H9 (cell line): ENCODE data around the gene PRTFDC1. TPM values are rescaled to one million over a fixed set of nuclear protein-coding genes. Genes with fewer than 3 reads are reported as not detected.

Experiments
- DNase-seq: peaks from one replicate; pipeline ENCODE4 v3.0.0-alpha.2; 2017
- H2AFZ ChIP-seq: one replicate; pipeline ENCODE4 v1.6.1; 2013; ENCODE audit warnings: mild to moderate bottlenecking, low read length, control low read depth, moderate library complexity
- H2AK5ac ChIP-seq: 2 replicates; pipeline ENCODE4 v1.6.1; 2013; ENCODE audit warnings: low read length, control low read depth, mixed read lengths; ENCODE audit not compliant: insufficient read length
- H2BK120ac ChIP-seq: one replicate; pipeline ENCODE4 v1.6.1; 2013; ENCODE audit warnings: low read depth, mild to moderate bottlenecking, low read length, control low read depth, inconsistent platforms; ENCODE audit not compliant: poor library complexity, severe bottlenecking
- H2BK12ac ChIP-seq: 2 replicates; pipeline ENCODE4 v1.6.1; 2013; ENCODE audit warnings: low read length, control low read depth, mixed read lengths, low read depth; ENCODE audit not compliant: insufficient read length
- H2BK15ac ChIP-seq: 2 replicates; pipeline ENCODE4 v1.6.1; 2013; ENCODE audit warnings: low read depth, low read length, control low read depth
- H2BK20ac ChIP-seq: one replicate; pipeline ENCODE4 v1.6.1; 2013; ENCODE audit warnings: low read depth, mild to moderate bottlenecking, low read length, control low read depth, inconsistent platforms; ENCODE audit not compliant: poor library complexity, severe bottlenecking
- H2BK5ac ChIP-seq: 2 replicates; pipeline ENCODE4 v1.6.1; 2013; ENCODE audit warnings: low read length, control low read depth, mixed read lengths; ENCODE audit not compliant: insufficient read length
- H3K14ac ChIP-seq: 2 replicates; pipeline ENCODE4 v1.6.1; 2013; ENCODE audit warnings: low read length, control low read depth; ENCODE audit not compliant: insufficient read depth
- H3K18ac ChIP-seq: 2 replicates; pipeline ENCODE4 v1.6.1; 2013; ENCODE audit warnings: low read depth, mild to moderate bottlenecking, mixed read lengths, low read length, control low read depth; ENCODE audit not compliant: insufficient read length
- H3K23ac ChIP-seq: 2 replicates; pipeline ENCODE4 v1.6.1; 2013; ENCODE audit warnings: low read length, control low read depth, mixed read lengths, low read depth; ENCODE audit not compliant: insufficient read length
- H3K23me2 ChIP-seq: 2 replicates; pipeline ENCODE4 v1.6.1; 2013; ENCODE audit warnings: low read depth, mild to moderate bottlenecking, mixed read lengths, low read length, control low read depth; ENCODE audit not compliant: insufficient read length, poor library complexity, severe bottlenecking
- H3K27ac ChIP-seq: 2 replicates; pipeline ENCODE4 v1.5.1; 2013; ENCODE audit warnings: low read length, control low read depth, mixed read lengths, low read depth; ENCODE audit not compliant: insufficient read length
- H3K27me3 ChIP-seq: 2 replicates; pipeline ENCODE4 v1.6.1; 2013; ENCODE audit warnings: low read length, control low read depth, inconsistent platforms; ENCODE audit not compliant: insufficient read depth
- H3K4ac ChIP-seq: 2 replicates; pipeline ENCODE4 v1.6.1; 2013; ENCODE audit warnings: low read depth, mild to moderate bottlenecking, control low read depth, inconsistent platforms, low read length, moderate library complexity
- H3K4me1 ChIP-seq: 2 replicates; pipeline ENCODE4 v1.6.1; 2013; ENCODE audit warnings: low read length, control low read depth, inconsistent platforms; ENCODE audit not compliant: insufficient read depth
- H3K4me2 ChIP-seq: 2 replicates; pipeline ENCODE4 v1.6.1; 2013; ENCODE audit warnings: low read length, control low read depth, mixed read lengths; ENCODE audit not compliant: insufficient read length, insufficient read depth
- H3K56ac ChIP-seq: 2 replicates; pipeline ENCODE4 v1.6.1; 2013; ENCODE audit warnings: low read depth, mild to moderate bottlenecking, mixed read lengths, low read length, control low read depth; ENCODE audit not compliant: insufficient read length
- H3K79me1 ChIP-seq: 2 replicates; pipeline ENCODE4 v1.6.1; 2013; ENCODE audit warnings: low read depth, mild to moderate bottlenecking, moderate library complexity, low read length, control low read depth, inconsistent platforms; ENCODE audit not compliant: insufficient read depth, poor library complexity, severe bottlenecking
- H3K79me2 ChIP-seq: 2 replicates; pipeline ENCODE4 v1.6.1; 2013; ENCODE audit warnings: low read length, control low read depth, inconsistent platforms; ENCODE audit not compliant: insufficient read depth
- H3K9ac ChIP-seq: 2 replicates; pipeline ENCODE4 v1.6.1; 2013; ENCODE audit warnings: low read length, control low read depth, mixed read lengths; ENCODE audit not compliant: insufficient read length; ENCODE audit errors: extremely low read depth
- H3K9me3 ChIP-seq: one replicate; pipeline ENCODE4 v1.6.1; 2013; ENCODE audit warnings: low read depth, low read length, inconsistent platforms; ENCODE audit not compliant: control insufficient read depth
- H3T11ph ChIP-seq: one replicate; pipeline ENCODE4 v1.6.1; 2013; ENCODE audit warnings: mild to moderate bottlenecking, low read length, control low read depth, inconsistent platforms
- H4K20me1 ChIP-seq: one replicate; pipeline ENCODE4 v1.6.1; 2013; ENCODE audit not compliant: control insufficient read depth, insufficient read length, insufficient read depth
- H4K5ac ChIP-seq: 2 replicates; pipeline ENCODE4 v1.6.1; 2013; ENCODE audit warnings: low read depth, mild to moderate bottlenecking, mixed read lengths, low read length, control low read depth; ENCODE audit not compliant: insufficient read length
- H4K8ac ChIP-seq: replicated peaks from 2 replicates; pipeline ENCODE4 v1.6.1; 2013; ENCODE audit warnings: low read length, control low read depth, mixed read lengths, low read depth; ENCODE audit not compliant: insufficient read length
- H4K91ac ChIP-seq: 2 replicates; pipeline ENCODE4 v1.6.1; 2013; ENCODE audit warnings: low read depth, mild to moderate bottlenecking, moderate library complexity, mixed read lengths, low read length, control low read depth; ENCODE audit not compliant: insufficient read length
- H3K27ac Mint-ChIP-seq, 3 experiments: 2 replicates in 2 of 3; 3 replicates in 1 of 3; pipeline ENCODE4 v1.8.0; 2020 to 2021; ENCODE audit warnings: mixed read lengths in 3 of 3, mild to moderate bottlenecking in 1 of 3, moderate library complexity in 1 of 3
- H3K27me3 Mint-ChIP-seq: 2 replicates; pipeline ENCODE4 v1.8.0; 2021; ENCODE audit warnings: low read depth, mild to moderate bottlenecking, moderate library complexity, mixed read lengths
- H3K36me3 Mint-ChIP-seq, 3 experiments: 2 replicates in 2 of 3; 3 replicates in 1 of 3; pipeline ENCODE4 v1.8.0; 2020 to 2021; ENCODE audit warnings: low read depth in 3 of 3, mixed read lengths in 3 of 3; ENCODE audit not compliant: insufficient read depth in 1 of 3
- H3K4me1 Mint-ChIP-seq, 2 experiments: 2 replicates each; pipeline ENCODE4 v1.8.0; 2020; ENCODE audit warnings: mixed read lengths in 2 of 2
- H3K4me3 Mint-ChIP-seq, 2 experiments: 2 replicates in 1 of 2; 3 replicates in 1 of 2; pipeline ENCODE4 v1.8.0; 2020 to 2021; ENCODE audit warnings: mild to moderate bottlenecking in 2 of 2, mixed read lengths in 2 of 2, moderate library complexity in 1 of 2
- H3K9me3 Mint-ChIP-seq, 2 experiments: 2 replicates in 1 of 2; 3 replicates in 1 of 2; pipeline ENCODE4 v1.8.0; 2020; ENCODE audit warnings: mild to moderate bottlenecking in 2 of 2, mixed read lengths in 2 of 2, moderate library complexity in 1 of 2
- WGBS: extraction: QIAGEN DNeasy Blood & Tissue Kit; methylation state at CpG from one replicate; pipeline ENCODE4 v1.1.7; 2013; ENCODE audit warnings: missing lambda C conversion rate, low lambda C conversion rate, mixed read lengths; ENCODE audit not compliant: insufficient read length; ENCODE audit errors: extremely low coverage; 5-methylcytosine and 5-hydroxymethylcytosine counted together
- total RNA-seq: library from RNA; stranded (reverse); gene quantifications from 2 replicates; pipeline ENCODE4 v1.2.1, GENCODE V29; 2021
- TF ChIP-seq, protein P1 (sequence below): fragments of 200-600 bp; sonication (generic); conservative IDR thresholded peaks from 3 replicates; pipeline ENCODE4 v1.8.0; 2021; ENCODE audit warnings: antibody characterized with exemption, mild to moderate bottlenecking

Gene PRTFDC1
- total RNA-seq, 1 experiment from 2014 or later: 7.5 TPM

DNA sequence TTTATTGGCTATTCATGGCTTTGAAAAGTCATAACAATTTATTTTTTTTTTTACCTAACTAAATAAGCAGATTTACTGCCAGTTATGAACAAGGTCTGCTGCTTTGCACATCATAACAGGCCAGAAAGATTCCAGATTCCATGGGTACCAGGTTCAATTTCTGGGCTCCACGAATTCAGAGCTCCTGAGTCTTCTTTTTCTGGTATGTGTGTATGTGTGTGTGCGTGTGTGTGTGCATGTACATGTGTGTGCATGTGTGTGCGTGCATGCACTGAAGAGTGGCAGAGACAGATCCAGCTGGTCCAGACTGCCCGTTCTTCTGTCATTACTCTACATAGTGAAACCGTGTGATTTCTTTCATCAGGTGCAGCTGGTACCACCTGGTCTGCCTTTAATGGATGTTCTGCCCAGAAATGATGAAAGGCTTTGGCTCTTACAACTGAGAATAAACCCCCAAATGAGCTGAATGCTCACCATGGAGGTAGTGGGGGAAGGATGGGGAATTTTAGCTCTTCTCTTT is 14.6 kb upstream of the PRTFDC1 start:
- H3K4me1 ChIP-seq: no peaks in the 10 kb centered on the region
- Mint-ChIP-seq H3K27ac (no peak overlapping the region), H3K4me3 (no peak overlapping the region), H3K36me3 (no peaks in the 10 kb centered on the region), H3K4me1 (no peaks in the 10 kb centered on the region), H3K9me3 (no peaks in the 10 kb centered on the region), H3K27me3 (no peaks in the 10 kb centered on the region)
- H4K5ac ChIP-seq: no peak overlapping the region
- H2BK20ac ChIP-seq: no peak overlapping the region
- TF ChIP-seq, protein P1, sequence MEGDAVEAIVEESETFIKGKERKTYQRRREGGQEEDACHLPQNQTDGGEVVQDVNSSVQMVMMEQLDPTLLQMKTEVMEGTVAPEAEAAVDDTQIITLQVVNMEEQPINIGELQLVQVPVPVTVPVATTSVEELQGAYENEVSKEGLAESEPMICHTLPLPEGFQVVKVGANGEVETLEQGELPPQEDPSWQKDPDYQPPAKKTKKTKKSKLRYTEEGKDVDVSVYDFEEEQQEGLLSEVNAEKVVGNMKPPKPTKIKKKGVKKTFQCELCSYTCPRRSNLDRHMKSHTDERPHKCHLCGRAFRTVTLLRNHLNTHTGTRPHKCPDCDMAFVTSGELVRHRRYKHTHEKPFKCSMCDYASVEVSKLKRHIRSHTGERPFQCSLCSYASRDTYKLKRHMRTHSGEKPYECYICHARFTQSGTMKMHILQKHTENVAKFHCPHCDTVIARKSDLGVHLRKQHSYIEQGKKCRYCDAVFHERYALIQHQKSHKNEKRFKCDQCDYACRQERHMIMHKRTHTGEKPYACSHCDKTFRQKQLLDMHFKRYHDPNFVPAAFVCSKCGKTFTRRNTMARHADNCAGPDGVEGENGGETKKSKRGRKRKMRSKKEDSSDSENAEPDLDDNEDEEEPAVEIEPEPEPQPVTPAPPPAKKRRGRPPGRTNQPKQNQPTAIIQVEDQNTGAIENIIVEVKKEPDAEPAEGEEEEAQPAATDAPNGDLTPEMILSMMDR: no peak
- no peak overlapping the region for H2BK12ac ChIP-seq
- no peak overlapping the region for H4K8ac ChIP-seq
- no peak overlapping the region for H2BK120ac ChIP-seq
- no peak overlapping the region for H2BK5ac ChIP-seq
- no peak overlapping the region for H3K27ac ChIP-seq
- H3K9ac ChIP-seq: no peak overlapping the region
- no peak overlapping the region for H2BK15ac ChIP-seq
- WGBS: no CpG with 5 or more reads among the region's 5 CpGs
- H3K14ac ChIP-seq: no peak overlapping the region
- H3K18ac ChIP-seq: no peak overlapping the region
- no peaks in the 10 kb centered on the region for H4K20me1 ChIP-seq
- H2AFZ ChIP-seq: no peak overlapping the region
- no peaks in the 10 kb centered on the region for H3K9me3 ChIP-seq
- H3K4me2 ChIP-seq: no peak overlapping the region
- no peaks in the 10 kb centered on the region for H3K79me1 ChIP-seq
- no peak overlapping the region for H3K56ac ChIP-seq
- H3K23ac ChIP-seq: no peak overlapping the region
- no peak overlapping the region for H2AK5ac ChIP-seq
- H4K91ac ChIP-seq: no peak overlapping the region
- no peak for DNase-seq
- H3K4ac ChIP-seq: no peak overlapping the region
- no peaks in the 10 kb centered on the region for H3K79me2 ChIP-seq
- no peaks in the 10 kb centered on the region for H3K23me2 ChIP-seq
- H3T11ph ChIP-seq: no peak overlapping the region
- H3K27me3 ChIP-seq: no peaks in the 10 kb centered on the region
